ENCODE results near the gene ZNF554. TPM values are rescaled to one million over a fixed set of nuclear protein-coding genes. Genes with fewer than 3 reads are reported as not detected.

The ZNF554 gene
- total and polyA plus RNA-seq, 4 donors, result 1.1 to 8.8 (median 4.0) TPM

DNA sequence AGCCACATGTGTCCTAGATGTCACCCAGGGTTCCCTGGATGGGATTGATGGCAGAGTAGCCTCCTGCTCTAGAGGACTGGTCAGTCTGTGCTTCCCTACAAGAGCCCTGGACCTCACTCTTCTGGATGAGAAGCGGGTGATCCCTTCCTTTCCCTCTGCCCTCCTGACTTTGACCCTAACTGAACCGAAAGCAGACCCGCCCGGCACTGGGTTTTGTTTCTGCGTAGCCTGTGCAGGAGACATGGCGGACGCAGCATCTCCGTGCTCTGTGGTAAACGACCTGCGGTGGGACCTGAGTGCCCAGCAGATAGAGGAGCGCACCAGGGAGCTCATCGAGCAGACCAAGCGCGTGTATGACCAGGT, 29.5 kb upstream of the ZNF554 start:
- no peak for ATAC-seq (ENCODE audit: insufficient read depth, low FRiP score)
- H3K9me3 ChIP-seq (ENCODE audit: control insufficient read depth in 4 of 4, insufficient read depth in 3 of 4, low read length in 3 of 4), result no peaks in the 10 kb centered on the region
- no peak for DNase-seq
- no peak overlapping the region for H3K27ac ChIP-seq (ENCODE audit: low read depth in 1 of 2, low read length in 1 of 2)
- H3K4me1 ChIP-seq (ENCODE audit: control insufficient read depth in 5 of 5, insufficient read depth in 5 of 5, low read length in 5 of 5), result peaks cover 0 to 8% (median 0%) of the 10 kb centered on the region in 5 donors
- peaks cover 0 to 26% (median 8%) of the 10 kb centered on the region in 4 donors for H3K36me3 ChIP-seq (ENCODE audit: control insufficient read depth in 4 of 4, insufficient read depth in 4 of 4, low read length in 4 of 4)
- TF ChIP-seq, protein P1, sequence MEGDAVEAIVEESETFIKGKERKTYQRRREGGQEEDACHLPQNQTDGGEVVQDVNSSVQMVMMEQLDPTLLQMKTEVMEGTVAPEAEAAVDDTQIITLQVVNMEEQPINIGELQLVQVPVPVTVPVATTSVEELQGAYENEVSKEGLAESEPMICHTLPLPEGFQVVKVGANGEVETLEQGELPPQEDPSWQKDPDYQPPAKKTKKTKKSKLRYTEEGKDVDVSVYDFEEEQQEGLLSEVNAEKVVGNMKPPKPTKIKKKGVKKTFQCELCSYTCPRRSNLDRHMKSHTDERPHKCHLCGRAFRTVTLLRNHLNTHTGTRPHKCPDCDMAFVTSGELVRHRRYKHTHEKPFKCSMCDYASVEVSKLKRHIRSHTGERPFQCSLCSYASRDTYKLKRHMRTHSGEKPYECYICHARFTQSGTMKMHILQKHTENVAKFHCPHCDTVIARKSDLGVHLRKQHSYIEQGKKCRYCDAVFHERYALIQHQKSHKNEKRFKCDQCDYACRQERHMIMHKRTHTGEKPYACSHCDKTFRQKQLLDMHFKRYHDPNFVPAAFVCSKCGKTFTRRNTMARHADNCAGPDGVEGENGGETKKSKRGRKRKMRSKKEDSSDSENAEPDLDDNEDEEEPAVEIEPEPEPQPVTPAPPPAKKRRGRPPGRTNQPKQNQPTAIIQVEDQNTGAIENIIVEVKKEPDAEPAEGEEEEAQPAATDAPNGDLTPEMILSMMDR (IDR thresholded peaks at IDR 0.05; ENCODE audit: control extremely low read depth, extremely low read depth), result no peak
- H3K27me3 ChIP-seq (ENCODE audit: control insufficient read depth in 3 of 3, insufficient read depth in 3 of 3, low read length in 2 of 3), result no peaks in the 10 kb centered on the region
- H3K9ac ChIP-seq (ENCODE audit: insufficient read depth in 1 of 2, low read length in 2 of 2), result no peak overlapping the region
- WGBS, 2 donors, result 97% methylated on average over 14 of the region's 14 CpGs
- H3K4me3 ChIP-seq, result no peak overlapping the region

DNA sequence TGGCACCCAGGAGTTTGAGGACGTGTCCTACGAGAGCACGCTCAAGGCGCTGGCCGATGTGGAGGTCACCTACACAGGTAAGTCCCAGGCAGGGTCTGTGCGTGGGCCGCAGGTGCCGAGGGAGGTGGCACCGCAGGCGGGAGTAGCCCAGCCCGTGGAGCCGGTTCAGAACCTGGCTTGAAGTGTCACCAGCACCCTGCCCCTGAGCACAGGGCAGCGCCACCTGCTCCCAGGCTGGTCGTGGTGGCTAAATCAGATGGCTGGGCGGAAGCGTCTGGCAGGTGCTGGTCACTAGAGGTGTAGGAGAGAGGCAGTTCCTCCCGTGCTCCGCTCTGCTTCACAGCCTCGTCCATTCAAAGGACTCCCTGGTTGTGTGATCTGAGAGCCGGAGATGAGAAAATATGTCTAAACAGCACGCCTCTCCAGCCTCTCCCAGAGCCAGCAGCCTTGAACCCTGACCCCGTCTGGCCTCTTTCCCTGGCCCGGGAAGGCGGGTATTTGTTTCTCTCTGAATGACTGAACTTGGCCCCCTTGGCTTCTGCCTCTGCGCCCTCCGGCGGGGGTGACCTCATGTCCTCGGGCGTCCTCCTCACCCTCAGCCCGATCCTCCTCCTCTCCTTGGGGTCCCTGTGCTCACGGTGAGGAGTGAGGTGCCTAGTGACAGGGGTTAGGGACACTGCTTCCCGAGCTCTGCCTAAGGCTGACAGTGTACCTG, 29.0 kb upstream of the ZNF554 start:
- ATAC-seq (ENCODE audit: insufficient read depth, low FRiP score) (no peak), DNase-seq (no peak)
- peaks cover 0 to 7% (median 0%) of the 10 kb centered on the region in 5 donors for H3K4me1 ChIP-seq (ENCODE audit: control insufficient read depth in 5 of 5, insufficient read depth in 5 of 5, low read length in 5 of 5)
- no peaks in the 10 kb centered on the region for H3K9me3 ChIP-seq (ENCODE audit: control insufficient read depth in 4 of 4, insufficient read depth in 3 of 4, low read length in 3 of 4)
- no peak overlapping the region for H3K27ac ChIP-seq (ENCODE audit: low read depth in 1 of 2, low read length in 1 of 2)
- H3K36me3 ChIP-seq (ENCODE audit: control insufficient read depth in 4 of 4, insufficient read depth in 4 of 4, low read length in 4 of 4), result peaks cover 0 to 28% (median 11%) of the 10 kb centered on the region in 4 donors
- TF ChIP-seq, protein P1 (IDR thresholded peaks at IDR 0.05; ENCODE audit: control extremely low read depth, extremely low read depth), result no peak
- 96% methylated on average over 31 to 32 of the region's 32 CpGs for WGBS, 2 donors
- no peak overlapping the region for H3K4me3 ChIP-seq
- H3K27me3 ChIP-seq (ENCODE audit: control insufficient read depth in 3 of 3, insufficient read depth in 3 of 3, low read length in 2 of 3), result no peaks in the 10 kb centered on the region
- no peak overlapping the region for H3K9ac ChIP-seq (ENCODE audit: insufficient read depth in 1 of 2, low read length in 2 of 2)

DNA sequence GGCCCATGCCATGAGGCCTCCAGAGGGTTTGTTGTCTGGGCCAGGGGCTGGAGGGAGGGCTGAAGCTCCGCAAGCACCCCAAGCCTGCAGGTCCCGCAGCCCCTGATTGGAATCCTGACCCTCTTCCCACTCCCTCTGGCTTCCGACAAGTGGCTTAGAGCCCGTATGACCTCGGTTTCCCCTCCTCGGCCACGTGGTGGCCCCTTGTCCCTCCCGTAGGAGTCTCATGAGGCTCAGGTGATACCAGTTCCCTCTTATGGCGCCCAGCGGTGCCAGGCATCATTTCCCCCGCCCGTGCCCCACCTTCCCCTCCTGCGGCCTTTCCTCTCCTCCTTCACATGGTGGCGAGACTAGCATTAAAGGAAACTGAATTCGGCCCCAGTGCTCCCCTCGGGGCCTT, 28.2 kb upstream of the ZNF554 start:
- Histone ChIP-seq H3K9me3 (ENCODE audit: control insufficient read depth in 4 of 4, insufficient read depth in 3 of 4, low read length in 3 of 4) (no peaks in the 10 kb centered on the region), H3K27me3 (ENCODE audit: control insufficient read depth in 3 of 3, insufficient read depth in 3 of 3, low read length in 2 of 3) (no peaks in the 10 kb centered on the region), H3K9ac (ENCODE audit: insufficient read depth in 1 of 2, low read length in 2 of 2) (no peak overlapping the region), H3K4me1 (ENCODE audit: control insufficient read depth in 5 of 5, insufficient read depth in 5 of 5, low read length in 5 of 5) (no peaks in the 10 kb centered on the region), H3K4me3 (no peak overlapping the region), H3K27ac (ENCODE audit: low read depth in 1 of 2, low read length in 1 of 2) (no peak overlapping the region), H3K36me3 (ENCODE audit: control insufficient read depth in 4 of 4, insufficient read depth in 4 of 4, low read length in 4 of 4) (peaks cover 0 to 30% (median 11%) of the 10 kb centered on the region in 4 donors)
- WGBS, 2 donors, result 92 to 95% methylated on average over 16 of the region's 16 CpGs
- no peak for ATAC-seq (ENCODE audit: insufficient read depth, low FRiP score)
- DNase-seq, result no peak
- TF ChIP-seq, protein P1 (IDR thresholded peaks at IDR 0.05; ENCODE audit: control extremely low read depth, extremely low read depth), result no peak

Data from lung (tissue), 12 donors.